C4-2B (cell line): ENCODE results near the gene SCML2.
"Not testable (repeated sequence)": the region's sequence is repeated elsewhere in the genome, so short reads cannot be mapped to it uniquely, and the experiment has no call there.

ENCODE experiments used
- H3K27ac ChIP-seq: fragments of 450-650 bp; 2 replicates; pipeline ENCODE4 v1.5.1; 2017
- CTCF ChIP-seq: fragments of 450-650 bp; conservative IDR thresholded peaks from 2 replicates; pipeline ENCODE4 v1.5.1; 2017; ENCODE audit warnings: mild to moderate bottlenecking
- ZFX ChIP-seq: fragments of 450-650 bp; IDR thresholded peaks from 2 replicates; pipeline ENCODE4 v1.6.1; 2017

Gene SCML2

DNA sequence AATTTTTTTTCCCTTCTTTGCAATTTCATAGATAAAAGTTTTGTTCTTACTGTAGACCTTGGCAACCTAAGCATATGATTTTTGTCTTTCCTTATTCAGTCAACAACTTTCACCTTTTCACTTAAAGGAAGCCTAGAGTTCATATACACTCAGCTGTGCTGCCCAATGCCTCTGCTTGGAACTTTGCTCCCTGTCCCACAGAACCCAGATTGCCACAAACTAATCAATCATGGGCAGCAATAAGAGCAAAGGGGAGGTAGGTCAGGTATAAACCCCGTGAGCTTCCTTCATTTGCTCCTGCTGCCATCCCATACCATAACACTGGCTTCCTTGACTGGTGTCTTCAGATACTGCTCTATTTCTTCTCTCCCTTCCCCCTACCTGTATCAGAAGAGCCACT, 82.8 kb downstream of the SCML2 start:
- no peak for TF ChIP-seq CTCF
- TF ChIP-seq ZFX, result no peak

DNA sequence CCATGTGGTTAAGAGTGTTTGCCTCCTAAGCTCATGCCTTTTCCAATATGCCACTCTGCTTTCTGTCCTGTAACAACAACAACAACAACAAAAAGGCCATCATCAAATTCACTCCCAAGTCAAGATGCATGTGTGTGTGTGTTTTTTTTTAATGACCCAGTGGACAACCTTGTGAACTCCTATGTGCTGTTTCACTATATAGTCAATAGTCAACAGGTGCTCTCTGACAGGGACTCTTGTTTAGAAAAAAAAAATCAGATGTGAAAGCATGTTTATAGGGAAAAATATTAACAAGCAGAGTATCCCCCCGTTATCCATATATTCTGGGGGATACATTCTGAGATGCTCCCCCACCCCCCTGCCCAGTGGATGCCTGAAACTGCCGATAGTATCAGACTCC, 83.2 kb downstream of the SCML2 start:
- no peak for TF ChIP-seq CTCF
- no peak for TF ChIP-seq ZFX
- H3K27ac ChIP-seq, result no peak overlapping the region

More for the DNA sequence above, 82.8 kb downstream of the SCML2 start:
- no peak overlapping the region for H3K27ac ChIP-seq

- no peak overlapping the region for H3K27ac ChIP-seq
- TF ChIP-seq ZFX (no peak), CTCF (no peak)
Observed at GRCh38 chrX:18255059-18255458, 99.4 kb downstream of the SCML2 start.

DNA sequence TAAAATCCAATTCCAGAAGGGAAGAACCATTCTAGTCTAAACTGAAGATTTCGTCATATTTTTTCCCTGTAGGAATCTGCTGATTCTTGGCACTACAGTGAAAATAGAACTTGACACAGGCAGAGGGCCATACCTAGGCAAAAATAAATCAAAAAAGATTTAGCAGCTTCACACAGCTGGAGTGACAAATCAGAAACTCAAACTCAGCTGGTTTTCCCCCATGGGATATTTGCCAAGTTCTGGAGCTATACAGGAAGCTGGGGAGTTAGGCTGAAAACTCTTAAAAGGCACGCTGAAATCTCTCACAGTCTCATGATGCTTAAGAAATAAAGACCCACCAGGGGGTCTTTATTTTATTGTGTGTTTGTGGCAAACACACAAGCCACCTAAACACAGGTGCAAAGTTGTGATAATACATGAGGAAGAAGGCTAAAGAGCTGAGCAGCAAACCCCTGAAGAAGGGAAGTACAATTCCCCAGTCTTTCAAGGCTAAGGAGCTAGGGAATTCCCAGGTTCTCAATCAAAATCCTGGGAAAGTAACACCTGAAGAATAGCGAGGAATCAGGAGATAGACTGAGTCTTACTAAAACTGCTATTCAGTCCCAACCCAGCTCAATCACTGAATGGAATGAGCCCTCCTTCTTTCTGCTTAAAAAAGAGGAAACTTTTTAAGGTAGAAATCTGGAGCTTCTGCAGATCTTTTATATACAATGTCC, 101.7 kb downstream of the SCML2 start:
- TF ChIP-seq CTCF, result no peak
- no peak for TF ChIP-seq ZFX
- H3K27ac ChIP-seq, result no peak overlapping the region

DNA sequence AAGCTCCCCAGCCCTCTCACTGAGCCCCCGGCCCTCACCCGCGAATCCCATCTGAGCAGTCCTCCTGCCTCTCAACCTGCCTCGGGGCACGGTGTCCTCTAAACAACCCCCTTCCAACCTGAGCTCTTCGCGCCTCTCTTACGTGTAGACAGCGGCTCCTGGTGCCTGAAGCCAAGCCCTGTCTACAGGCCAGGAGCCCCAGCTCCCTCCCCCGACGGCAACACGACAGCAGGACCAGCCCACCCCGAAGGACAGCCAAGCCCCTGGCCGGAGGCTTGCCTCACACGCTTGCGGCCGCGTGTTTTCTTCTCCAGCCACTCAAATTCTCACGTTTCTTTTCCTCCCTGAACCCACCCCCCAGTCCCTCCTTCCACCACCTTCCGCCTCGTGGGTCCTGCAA, 124.8 kb downstream of the SCML2 start:
- not testable (repeated sequence) for H3K27ac ChIP-seq

- TF ChIP-seq CTCF (no peak), ZFX (no peak)
- H3K27ac ChIP-seq, result no peak overlapping the region
Observed at GRCh38 chrX:18228069-18228468, 126.4 kb downstream of the SCML2 start.

DNA sequence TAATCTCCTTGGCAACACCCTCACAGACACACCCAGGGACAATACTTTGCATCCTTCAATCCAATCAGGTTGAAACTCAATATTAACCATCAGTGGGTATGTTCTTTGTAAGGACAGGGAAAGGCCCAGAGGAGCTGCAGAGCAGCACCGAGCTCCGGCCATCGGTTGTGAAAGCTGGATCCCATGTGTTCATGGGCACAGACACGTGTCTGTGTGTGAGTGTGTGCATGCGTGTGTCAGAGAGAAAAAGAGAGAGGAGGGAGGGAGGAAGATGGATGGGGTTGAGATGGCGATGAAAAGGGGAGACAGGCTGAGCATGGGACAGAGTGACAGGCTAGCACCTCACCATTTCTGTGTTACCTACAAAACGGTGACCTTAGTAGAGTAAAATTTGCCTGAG, 127.0 kb downstream of the SCML2 start:
- TF ChIP-seq CTCF (no peak), ZFX (no peak)
- H3K27ac ChIP-seq, result no peak overlapping the region

DNA sequence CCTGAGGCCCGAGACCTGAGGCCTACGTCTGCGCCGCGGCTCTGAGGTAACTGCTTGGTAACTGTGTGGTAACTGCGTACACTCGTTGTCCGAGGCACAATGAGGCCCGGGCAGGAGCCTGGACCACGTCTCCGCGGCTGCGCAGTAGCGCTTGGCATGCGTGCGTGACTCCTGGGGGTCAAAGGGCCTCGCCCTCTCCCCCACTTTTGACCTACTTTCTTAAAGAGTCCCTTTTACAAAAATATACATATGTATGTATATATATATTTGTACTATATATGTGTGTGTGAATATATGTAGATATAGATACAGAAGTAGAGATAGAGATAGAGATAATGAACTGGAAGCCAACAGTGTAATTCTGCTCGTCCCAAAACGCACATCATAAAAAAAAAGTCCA, 133.7 kb downstream of the SCML2 start, which contains the start of gene BEND2:
Gene BEND2, minus strand, starts transcription at position 101 of the 400 bp plus-strand sequence. CDS start 136 bp downstream, outside the sequence.
- no peak within 1 kb of the TSS for H3K27ac ChIP-seq
- TF ChIP-seq CTCF (no peak), ZFX (no peak)
